Measurements from ENCODE around the gene FLT1.

- TF ChIP-seq, protein P1, sequence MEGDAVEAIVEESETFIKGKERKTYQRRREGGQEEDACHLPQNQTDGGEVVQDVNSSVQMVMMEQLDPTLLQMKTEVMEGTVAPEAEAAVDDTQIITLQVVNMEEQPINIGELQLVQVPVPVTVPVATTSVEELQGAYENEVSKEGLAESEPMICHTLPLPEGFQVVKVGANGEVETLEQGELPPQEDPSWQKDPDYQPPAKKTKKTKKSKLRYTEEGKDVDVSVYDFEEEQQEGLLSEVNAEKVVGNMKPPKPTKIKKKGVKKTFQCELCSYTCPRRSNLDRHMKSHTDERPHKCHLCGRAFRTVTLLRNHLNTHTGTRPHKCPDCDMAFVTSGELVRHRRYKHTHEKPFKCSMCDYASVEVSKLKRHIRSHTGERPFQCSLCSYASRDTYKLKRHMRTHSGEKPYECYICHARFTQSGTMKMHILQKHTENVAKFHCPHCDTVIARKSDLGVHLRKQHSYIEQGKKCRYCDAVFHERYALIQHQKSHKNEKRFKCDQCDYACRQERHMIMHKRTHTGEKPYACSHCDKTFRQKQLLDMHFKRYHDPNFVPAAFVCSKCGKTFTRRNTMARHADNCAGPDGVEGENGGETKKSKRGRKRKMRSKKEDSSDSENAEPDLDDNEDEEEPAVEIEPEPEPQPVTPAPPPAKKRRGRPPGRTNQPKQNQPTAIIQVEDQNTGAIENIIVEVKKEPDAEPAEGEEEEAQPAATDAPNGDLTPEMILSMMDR (IDR thresholded peaks at IDR 0.05) = no peak
- TF ChIP-seq POLR2AphosphoS5 (IDR thresholded peaks at IDR 0.05) = no peak
- TF ChIP-seq POLR2A (IDR thresholded peaks at IDR 0.05; ENCODE audit: low read depth) = no peak
- no peak for TF ChIP-seq EP300 (IDR thresholded peaks at IDR 0.05)
These were observed 188.6 kb downstream of the FLT1 start for GRCh38 chr13:28306325-28306724.

Data from esophagus muscularis mucosa (tissue), 4 donors.